Liver (tissue), 3 donors: ENCODE data around the gene TSPEAR.

Experiments used
- CTCF ChIP-seq: fragments of 150-350 bp; IDR thresholded peaks from 2 replicates; pipeline ENCODE4 v1.5.1; 2017; ENCODE audit warnings: improper control_type of control experiment, low read depth, low read length; ENCODE audit not compliant: missing input control
- EGR1 ChIP-seq, 2 donors: IDR thresholded peaks; 2 replicates each; pipeline ENCODE4 v1.6.1; 2016 to 2018; ENCODE audit warnings: antibody characterized with exemption in 2 of 2, low read depth in 2 of 2
- SP1 ChIP-seq: IDR thresholded peaks from 2 replicates; pipeline ENCODE4 v1.6.1; 2018; ENCODE audit warnings: antibody characterized with exemption, mild to moderate bottlenecking
- donor health status: healthy.
- donor health status: healthy.

- no peak for TF ChIP-seq EGR1 (IDR thresholded peaks at IDR 0.05; ENCODE audit: low read depth in 2 of 2)
- TF ChIP-seq SP1, result no peak
- no peak for TF ChIP-seq CTCF
Observed at GRCh38 chr21:44752671-44753235, 41.4 kb upstream of the TSPEAR start.
